Stimulated activated CD8-positive, alpha-beta memory T cell treated with anti-CD3 and anti-CD28 coated beads, Interleukin-7, amount 100 ng/mL, for 4 hours (primary cell): ENCODE measurements around the gene CRYL1.

Experiments used
- DNase-seq, 2 donors: peaks; one replicate each; pipeline ENCODE4 v3.0.0-alpha.2; 2020; ENCODE audit warnings: low read depth in 2 of 2

Gene CRYL1

GRCh38 chr13:20494656-20495055 lies 31.0 kb downstream of the CRYL1 start:
- DNase-seq, result no peak

- no peak for DNase-seq
Observed at GRCh38 chr13:20492641-20493040, 33.0 kb downstream of the CRYL1 start.

- DNase-seq, result no peak
Observed at GRCh38 chr13:20491926-20492435, 33.7 kb downstream of the CRYL1 start.

GRCh38 chr13:20489185-20489820 lies 36.4 kb downstream of the CRYL1 start:
- no peak for DNase-seq

- no peak for DNase-seq
Observed at GRCh38 chr13:20487927-20488326, 37.7 kb downstream of the CRYL1 start.

- DNase-seq, result no peak
Observed at GRCh38 chr13:20482787-20483186, 42.9 kb downstream of the CRYL1 start.

GRCh38 chr13:20482275-20482761 lies 43.3 kb downstream of the CRYL1 start:
- DNase-seq, result no peak

- no peak for DNase-seq
Observed at GRCh38 chr13:20477394-20477793, 48.3 kb downstream of the CRYL1 start.

GRCh38 chr13:20475927-20476691 lies 49.5 kb downstream of the CRYL1 start:
- peak; percentile 36 to 54 for DNase-seq

- no peak for DNase-seq
Observed at GRCh38 chr13:20474515-20474914, 51.1 kb downstream of the CRYL1 start.

GRCh38 chr13:20473888-20474287 lies 51.8 kb downstream of the CRYL1 start:
- DNase-seq, result no peak

- DNase-seq, result no peak
Observed at GRCh38 chr13:20473139-20473538, 52.5 kb downstream of the CRYL1 start.

GRCh38 chr13:20472531-20472930 lies 53.1 kb downstream of the CRYL1 start:
- DNase-seq, result no peak

GRCh38 chr13:20470136-20470535 lies 55.5 kb downstream of the CRYL1 start:
- DNase-seq, result no peak

- no peak for DNase-seq
Observed at GRCh38 chr13:20466371-20466770, 59.3 kb downstream of the CRYL1 start.

- no peak for DNase-seq
Observed at GRCh38 chr13:20465218-20465879, 60.3 kb downstream of the CRYL1 start.

GRCh38 chr13:20462921-20463320 lies 62.7 kb downstream of the CRYL1 start:
- no peak for DNase-seq

GRCh38 chr13:20462533-20462915 lies 63.1 kb downstream of the CRYL1 start:
- no peak for DNase-seq

- no peak for DNase-seq
Observed at GRCh38 chr13:20461860-20462532, 63.7 kb downstream of the CRYL1 start.

- peak in 1 of 2 donors; percentile 21 for DNase-seq
Observed at GRCh38 chr13:20461481-20461859, 64.2 kb downstream of the CRYL1 start.

- no peak for DNase-seq
Observed at GRCh38 chr13:20460761-20461160, 64.9 kb downstream of the CRYL1 start.

GRCh38 chr13:20457670-20458069 lies 68.0 kb downstream of the CRYL1 start:
- DNase-seq, result no peak
